Thyroid gland (tissue), 4 donors: ENCODE data around the gene CIT.

Source experiments
- POLR2A ChIP-seq, 2 donors: fragments of 450-650 bp; IDR thresholded peaks; one replicate each; pipeline ENCODE4 v1.6.1; 2017; ENCODE audit warnings: antibody characterized with exemption in 2 of 2, mild to moderate bottlenecking in 2 of 2, moderate library complexity in 1 of 2
- TF ChIP-seq, protein P1 (sequence below), 6 experiments: fragments of 200-600 bp in 3 of 6; fragments of 450-650 bp in 3 of 6; sonication (generic) in 3 of 6; IDR thresholded peaks; one replicate each; pipeline ENCODE4 v1.5.1; 2016 to 2019; ENCODE audit warnings: antibody characterized with exemption in 6 of 6, mild to moderate bottlenecking in 2 of 6, inconsistent platforms in 1 of 6, moderate library complexity in 1 of 6

- TF ChIP-seq, protein P1, sequence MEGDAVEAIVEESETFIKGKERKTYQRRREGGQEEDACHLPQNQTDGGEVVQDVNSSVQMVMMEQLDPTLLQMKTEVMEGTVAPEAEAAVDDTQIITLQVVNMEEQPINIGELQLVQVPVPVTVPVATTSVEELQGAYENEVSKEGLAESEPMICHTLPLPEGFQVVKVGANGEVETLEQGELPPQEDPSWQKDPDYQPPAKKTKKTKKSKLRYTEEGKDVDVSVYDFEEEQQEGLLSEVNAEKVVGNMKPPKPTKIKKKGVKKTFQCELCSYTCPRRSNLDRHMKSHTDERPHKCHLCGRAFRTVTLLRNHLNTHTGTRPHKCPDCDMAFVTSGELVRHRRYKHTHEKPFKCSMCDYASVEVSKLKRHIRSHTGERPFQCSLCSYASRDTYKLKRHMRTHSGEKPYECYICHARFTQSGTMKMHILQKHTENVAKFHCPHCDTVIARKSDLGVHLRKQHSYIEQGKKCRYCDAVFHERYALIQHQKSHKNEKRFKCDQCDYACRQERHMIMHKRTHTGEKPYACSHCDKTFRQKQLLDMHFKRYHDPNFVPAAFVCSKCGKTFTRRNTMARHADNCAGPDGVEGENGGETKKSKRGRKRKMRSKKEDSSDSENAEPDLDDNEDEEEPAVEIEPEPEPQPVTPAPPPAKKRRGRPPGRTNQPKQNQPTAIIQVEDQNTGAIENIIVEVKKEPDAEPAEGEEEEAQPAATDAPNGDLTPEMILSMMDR (IDR thresholded peaks at IDR 0.05) = no peak
- no peak for TF ChIP-seq POLR2A (IDR thresholded peaks at IDR 0.05)
Observed at GRCh38 chr12:119644930-119645329, 232.2 kb downstream of the CIT start.
